ENCODE measurements around the gene UBXN2A.
A peak's percentile ranks its signal among the peaks of the same experiment; 100 is the strongest.
"Not testable (repeated sequence)": the region's sequence is repeated elsewhere in the genome, so short reads cannot be mapped to it uniquely, and the experiment has no call there.

The UBXN2A gene

GRCh38 chr2:24015562-24016375 lies 75.5 kb downstream of the UBXN2A start:
- DNase-seq: no peak

- DNase-seq: no peak
These were observed 76.1 kb downstream of the UBXN2A start for GRCh38 chr2:24016376-24016761.

- DNase-seq: no peak
These were observed 76.8 kb downstream of the UBXN2A start for GRCh38 chr2:24016853-24017703.

GRCh38 chr2:24017711-24018110 lies 77.4 kb downstream of the UBXN2A start:
- DNase-seq: no peak

GRCh38 chr2:24018241-24018640 lies 78.0 kb downstream of the UBXN2A start:
- no peak for DNase-seq

GRCh38 chr2:24019729-24020128 lies 79.5 kb downstream of the UBXN2A start:
- DNase-seq: no peak

- no peak for DNase-seq
These were observed 80.0 kb downstream of the UBXN2A start for GRCh38 chr2:24020244-24020643.

GRCh38 chr2:24021122-24021998 lies 81.1 kb downstream of the UBXN2A start:
- DNase-seq: no peak

- no peak for DNase-seq
These were observed 82.2 kb downstream of the UBXN2A start for GRCh38 chr2:24022324-24022974.

GRCh38 chr2:24022975-24023575 lies 82.8 kb downstream of the UBXN2A start:
- DNase-seq: no peak

GRCh38 chr2:24024018-24024417 lies 83.8 kb downstream of the UBXN2A start:
- DNase-seq: no peak

- DNase-seq: no peak
These were observed 84.9 kb downstream of the UBXN2A start for GRCh38 chr2:24024996-24025663.

- no peak for DNase-seq
These were observed 86.0 kb downstream of the UBXN2A start for GRCh38 chr2:24026233-24026632.

GRCh38 chr2:24038786-24039499 lies 98.7 kb downstream of the UBXN2A start:
- DNase-seq: no peak

GRCh38 chr2:24040511-24040910 lies 100.2 kb downstream of the UBXN2A start:
- no peak for DNase-seq

GRCh38 chr2:24043133-24043532 lies 102.9 kb downstream of the UBXN2A start:
- DNase-seq: not testable (repeated sequence)

GRCh38 chr2:24045511-24046508 lies 105.5 kb downstream of the UBXN2A start:
- DNase-seq: no peak

GRCh38 chr2:24046599-24046929 lies 106.3 kb downstream of the UBXN2A start:
- DNase-seq: no peak

GRCh38 chr2:24046930-24047702 lies 106.9 kb downstream of the UBXN2A start, which contains the start of gene WDCP:
WDCP (minus strand) TSS chr2:24047391; CDS start chr2:24039494, 7,897 bp downstream.
- peak; percentile 87 to 90 for DNase-seq
